Posterior cingulate gyrus (tissue), 11 donors: Measurements from ENCODE around the gene KPNB1.

ENCODE experiments used
- DNase-seq, 10 donors: peaks; one replicate each; pipeline versions ENCODE4 v3.0.0 to v3.0.0-alpha.2; 2020 to 2021; ENCODE audit warnings: mixed read lengths in 3 of 10
- intact Hi-C: fragments of 100-400 bp; cut with DNase I; formaldehyde crosslinking; loops from one replicate; pipeline ENCODE4 v1.15.1; 2023

Gene KPNB1

DNA sequence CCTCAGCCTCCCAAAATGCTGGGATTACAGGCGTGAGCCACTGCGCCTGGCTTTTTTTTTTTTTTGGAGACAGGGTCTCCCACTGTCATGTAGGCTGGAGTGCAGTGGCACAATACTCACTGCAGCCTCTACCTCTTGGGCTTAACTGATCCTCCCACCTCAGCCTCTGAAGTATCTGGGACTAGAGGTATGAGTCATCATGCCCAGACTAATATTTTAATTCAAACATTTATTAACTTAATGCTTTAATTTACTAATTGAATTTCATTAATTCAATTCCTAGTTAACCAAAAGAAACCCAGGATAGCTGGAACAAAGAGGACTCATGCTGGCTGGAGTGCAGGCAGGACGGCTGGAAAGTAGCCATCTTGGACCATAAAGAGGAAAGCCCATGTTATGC lies 14.0 kb upstream of the KPNB1 start:
- intact Hi-C loops, result no loop called here
- DNase-seq, result no peak

DNA sequence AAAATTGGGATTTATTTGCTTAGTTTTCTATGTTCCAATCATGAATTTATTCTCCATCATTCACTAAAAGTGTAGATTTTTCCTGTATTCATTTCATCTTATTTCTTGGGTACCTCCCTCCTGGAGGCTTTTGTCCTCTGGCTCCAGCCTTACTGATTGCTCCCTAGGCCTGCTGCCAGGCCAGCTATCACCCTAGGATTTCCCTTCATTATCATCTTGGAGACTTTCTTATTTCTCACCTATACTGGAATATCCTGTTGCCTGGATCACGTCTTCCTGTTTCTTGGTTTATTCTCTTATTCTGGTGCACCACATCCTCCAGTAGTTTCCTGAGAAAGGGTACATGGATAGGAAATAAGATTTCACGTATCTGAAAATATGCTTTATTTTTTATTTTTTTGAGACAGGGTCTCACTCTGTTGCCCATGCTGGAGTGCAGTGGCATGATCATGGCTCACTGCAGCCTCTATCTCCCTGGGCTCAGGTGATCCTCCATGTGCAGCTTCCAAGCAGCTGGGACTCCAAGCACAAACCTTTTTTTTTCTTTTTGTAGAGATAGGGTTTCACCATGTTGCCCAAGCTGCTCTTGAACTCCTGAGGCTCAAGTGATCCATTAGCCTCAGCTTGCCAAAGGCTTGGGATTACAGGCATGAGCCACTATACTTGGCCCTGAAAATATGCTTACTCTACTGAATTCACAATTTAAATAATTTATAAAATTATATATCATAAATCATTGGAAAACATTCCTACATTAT lies 13.3 kb upstream of the KPNB1 start:
- DNase-seq, result no peak
- intact Hi-C loops, result no loop called here

DNA sequence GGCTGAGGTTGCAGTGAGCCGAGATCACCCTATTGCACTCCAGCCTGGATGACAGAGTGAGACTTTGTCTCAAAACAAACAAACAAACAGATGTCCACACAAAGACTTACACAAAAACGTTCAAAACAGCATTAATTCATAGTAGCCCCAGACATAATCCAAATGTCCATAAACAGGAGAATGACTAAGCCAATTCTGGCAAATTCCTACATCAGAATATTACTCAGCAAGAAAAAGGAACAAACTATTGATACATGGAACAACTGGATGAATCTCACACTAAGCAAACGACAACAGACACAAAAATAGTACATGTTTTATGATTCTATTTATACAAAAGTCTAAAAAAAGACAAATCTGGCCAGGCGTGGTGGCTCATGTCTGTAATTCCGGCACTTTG lies 10.8 kb upstream of the KPNB1 start:
- intact Hi-C loops, result no loop called here
- DNase-seq, result no peak

DNA sequence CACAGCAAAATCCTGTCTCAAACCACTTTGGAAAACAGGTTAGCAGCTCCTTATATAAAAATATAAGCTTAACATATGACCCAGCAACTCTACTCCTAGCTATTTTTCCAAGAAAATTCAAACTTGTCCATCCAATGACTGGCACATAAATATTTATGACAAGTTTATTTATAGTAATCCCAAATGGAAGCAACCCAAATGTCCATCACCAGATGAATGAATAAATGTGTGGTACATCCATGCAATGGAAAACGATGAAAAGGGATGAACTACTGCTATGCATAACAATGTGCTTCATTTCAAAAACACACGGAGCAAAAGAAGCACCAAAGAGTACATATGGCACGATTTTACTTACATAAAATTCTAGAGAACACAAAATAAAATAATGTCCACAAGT lies 9.6 kb upstream of the KPNB1 start:
- intact Hi-C loops, result no loop called here
- no peak for DNase-seq

DNA sequence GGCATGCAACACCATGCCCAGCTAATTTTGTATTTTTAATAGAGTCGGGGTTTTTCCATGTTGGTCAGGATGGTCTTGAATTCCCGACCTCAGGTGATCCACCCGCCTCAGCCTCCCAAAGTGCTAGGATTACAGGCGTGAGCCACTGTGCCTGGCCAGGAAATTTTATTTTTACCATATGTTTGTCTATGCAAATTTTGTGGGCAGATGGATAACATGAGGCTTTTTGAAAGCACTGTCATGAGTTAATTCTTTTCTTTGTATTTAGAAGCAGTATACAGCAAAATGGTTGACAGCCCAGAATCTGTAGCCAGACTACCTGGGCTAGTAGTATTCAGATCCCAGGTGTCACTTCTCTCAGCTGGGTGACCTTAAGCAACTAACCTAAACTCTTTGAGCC lies 8.5 kb upstream of the KPNB1 start:
- no peak for DNase-seq
- intact Hi-C loops, result no loop called here

DNA sequence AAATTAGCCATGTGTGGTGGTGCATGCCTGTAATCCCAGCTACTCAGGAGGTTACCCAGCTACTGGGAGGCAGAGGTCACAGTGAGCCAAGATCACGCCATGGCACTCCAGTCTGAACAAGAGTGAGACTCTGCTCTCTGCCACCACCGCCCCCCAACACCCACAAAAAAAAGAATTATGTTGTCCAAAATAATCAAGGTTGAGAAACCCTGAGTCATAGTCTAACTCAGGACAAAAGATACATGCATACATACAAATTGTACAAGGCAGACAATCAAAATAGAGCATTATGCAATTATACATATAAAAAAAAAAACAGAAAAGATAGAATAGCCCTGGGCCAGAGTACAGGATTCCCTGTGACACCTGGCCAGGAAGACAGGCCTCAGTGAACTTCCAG lies 6.6 kb upstream of the KPNB1 start:
- intact Hi-C loops, result no loop called here
- no peak for DNase-seq

DNA sequence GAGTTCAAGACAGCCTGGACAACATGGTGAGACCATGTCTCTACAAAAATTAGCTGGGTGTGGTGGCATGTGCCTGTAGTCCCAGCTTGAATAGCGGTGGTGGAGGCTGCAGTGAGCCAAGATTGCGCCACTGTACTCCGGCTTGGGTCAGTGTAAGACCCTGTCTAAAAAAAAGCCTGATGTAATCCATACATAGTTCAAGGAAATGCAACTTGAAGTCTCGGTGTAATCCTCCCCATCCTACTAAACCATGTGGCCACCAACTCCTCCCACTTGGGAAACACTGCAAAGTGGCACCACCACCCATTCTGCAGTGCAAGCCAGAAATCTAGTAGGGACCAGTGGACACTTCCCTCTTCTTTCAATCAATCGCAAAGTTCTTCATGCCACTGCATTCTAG lies 5.4 kb upstream of the KPNB1 start:
- intact Hi-C loops, result no loop called here
- DNase-seq, result no peak

DNA sequence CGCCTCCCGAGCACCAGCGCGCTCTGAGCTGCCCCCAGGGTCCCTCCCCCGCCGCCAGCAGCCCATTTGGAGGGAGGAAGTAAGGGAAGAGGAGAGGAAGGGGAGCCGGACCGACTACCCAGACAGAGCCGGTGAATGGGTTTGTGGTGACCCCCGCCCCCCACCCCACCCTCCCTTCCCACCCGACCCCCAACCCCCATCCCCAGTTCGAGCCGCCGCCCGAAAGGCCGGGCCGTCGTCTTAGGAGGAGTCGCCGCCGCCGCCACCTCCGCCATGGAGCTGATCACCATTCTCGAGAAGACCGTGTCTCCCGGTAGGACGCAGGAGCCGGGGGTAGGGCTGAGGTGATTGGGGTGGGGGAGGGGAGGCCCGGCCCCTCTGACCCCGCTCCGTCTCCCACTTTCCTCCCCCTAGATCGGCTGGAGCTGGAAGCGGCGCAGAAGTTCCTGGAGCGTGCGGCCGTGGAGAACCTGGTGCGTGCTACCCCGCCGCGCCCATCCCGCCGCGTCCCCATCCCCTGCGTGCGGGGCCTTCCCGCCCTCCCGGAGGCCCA lies 329 bp downstream of the KPNB1 start:
- DNase-seq, result peak in 2 of 10 donors; percentile 17 to 39
- intact Hi-C loops, result no loop called here

DNA sequence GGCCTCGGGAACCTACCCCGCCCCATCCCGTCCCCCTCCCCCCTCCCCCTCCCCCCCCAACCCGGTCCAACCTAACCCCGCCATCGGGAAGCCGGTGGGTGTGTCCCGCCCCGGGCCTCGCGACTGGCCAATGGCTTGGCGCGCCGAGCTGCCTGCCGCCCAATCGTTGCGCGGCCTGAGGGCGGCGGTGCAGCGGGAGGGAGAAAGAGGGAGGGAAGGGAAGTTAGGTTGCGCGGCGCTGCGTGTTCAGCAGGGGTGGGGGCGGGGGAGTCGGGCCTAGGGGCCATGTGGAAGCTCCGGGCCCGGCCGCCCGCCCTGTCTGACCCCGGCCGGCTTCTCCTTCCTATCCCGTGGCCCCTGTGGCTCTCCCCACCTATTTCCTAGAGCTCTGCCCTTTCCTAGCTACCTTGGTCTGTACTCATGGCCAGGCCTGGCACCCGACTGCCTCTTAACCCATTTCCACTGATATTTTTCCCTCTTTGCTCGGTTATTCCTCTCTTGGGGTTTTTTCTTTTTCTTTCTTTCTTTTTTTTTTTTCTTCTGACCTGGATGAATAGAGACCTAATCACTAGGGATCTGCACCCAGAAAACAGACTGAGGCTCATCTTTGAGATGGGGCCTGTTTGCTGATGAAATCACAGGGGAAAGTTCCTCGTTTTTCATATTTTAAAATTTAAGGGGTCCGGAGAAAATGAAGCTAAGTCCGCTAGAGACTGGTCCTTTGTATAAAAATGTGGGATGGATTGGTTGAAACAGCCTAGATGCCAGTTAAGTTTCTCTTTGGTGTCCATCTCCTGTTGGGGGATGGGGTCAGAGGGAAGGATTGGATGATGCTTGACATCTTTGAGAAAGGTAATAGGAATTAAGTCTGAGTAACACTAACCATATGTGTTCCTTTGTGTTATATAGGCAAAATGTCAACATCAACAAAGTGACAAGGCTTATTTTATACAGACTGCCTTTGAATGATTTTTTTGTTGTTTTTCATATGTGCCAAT lies 1.1 kb downstream of the KPNB1 start:
- intact Hi-C loops, result no loop called here
- peak; percentile 88 to 99 (median 94) for DNase-seq

DNA sequence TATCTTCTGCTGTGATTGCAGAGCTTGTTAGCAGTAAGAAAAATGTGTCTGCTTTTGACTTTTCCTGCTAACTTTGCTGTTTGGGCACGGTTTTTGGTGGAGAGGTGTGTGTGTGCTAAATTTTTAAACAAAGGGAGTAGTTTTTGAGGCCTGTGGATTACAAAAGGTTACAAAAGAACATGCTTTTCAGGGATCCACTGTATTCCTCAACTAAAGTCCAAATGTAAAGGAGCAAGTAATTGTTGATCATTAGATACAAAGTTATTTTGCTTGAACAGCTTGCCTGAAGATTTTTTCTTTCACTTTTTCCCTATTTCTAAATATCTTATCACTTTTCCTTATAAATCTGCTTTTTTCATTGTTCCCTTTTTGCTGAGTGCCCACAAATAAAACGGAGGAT lies 2.0 kb downstream of the KPNB1 start:
- intact Hi-C loops, result no loop called here
- DNase-seq, result no peak

DNA sequence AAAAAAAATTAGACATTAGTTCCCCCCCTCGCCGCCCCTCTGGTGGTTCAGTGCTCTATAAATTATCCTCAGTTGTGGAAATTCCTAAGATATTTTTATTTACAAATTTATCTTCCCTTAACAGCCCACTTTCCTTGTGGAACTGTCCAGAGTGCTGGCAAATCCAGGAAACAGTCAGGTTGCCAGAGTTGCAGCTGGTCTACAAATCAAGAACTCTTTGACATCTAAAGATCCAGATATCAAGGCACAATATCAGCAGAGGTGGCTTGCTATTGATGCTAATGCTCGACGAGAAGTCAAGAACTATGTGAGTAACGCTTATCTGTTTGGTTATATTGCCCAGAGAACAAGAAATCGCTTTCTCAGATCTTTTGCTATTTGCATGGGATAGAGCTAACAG lies 2.9 kb downstream of the KPNB1 start:
- intact Hi-C loops, result no loop called here
- DNase-seq, result no peak

DNA sequence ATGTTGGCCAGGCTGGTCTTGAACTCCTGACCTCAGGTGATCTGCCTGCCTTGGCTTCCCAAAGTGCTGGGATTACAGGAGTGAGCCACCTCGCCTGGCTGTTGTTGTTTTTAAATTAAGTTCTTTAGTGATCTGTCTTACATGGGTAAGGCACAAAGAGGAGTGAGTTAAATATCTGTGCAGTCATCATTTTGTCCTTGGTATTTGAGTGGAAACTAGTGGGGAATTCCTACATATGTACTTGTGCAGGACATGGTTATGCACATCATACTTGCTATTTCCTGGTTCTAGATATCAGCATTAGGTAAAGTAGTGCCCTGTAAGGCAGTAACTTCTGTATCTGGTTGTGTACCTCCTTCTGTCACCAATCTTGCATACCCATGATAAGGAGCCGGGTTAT lies 3.7 kb downstream of the KPNB1 start:
- intact Hi-C loops, result no loop called here
- DNase-seq, result no peak

DNA sequence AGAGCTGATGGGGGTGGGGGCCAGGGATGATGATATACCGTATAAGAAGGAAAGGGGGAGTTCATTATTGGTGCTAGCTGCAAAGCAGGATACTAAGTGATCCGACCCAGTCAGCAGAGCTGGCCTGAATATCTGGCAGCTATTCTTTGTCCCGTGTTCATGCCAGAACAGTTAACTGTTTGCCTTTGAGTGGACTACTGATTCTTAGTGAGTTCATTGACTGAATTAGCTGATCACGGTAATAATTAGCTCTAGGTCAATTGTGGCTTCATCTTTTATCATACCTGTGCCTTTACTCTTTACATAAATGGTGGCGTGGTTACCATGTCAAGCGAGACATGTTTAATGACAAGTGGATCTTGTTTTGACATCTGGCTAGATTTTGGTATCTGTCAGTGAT lies 5.3 kb downstream of the KPNB1 start:
- intact Hi-C loops, result no loop called here
- no peak for DNase-seq

DNA sequence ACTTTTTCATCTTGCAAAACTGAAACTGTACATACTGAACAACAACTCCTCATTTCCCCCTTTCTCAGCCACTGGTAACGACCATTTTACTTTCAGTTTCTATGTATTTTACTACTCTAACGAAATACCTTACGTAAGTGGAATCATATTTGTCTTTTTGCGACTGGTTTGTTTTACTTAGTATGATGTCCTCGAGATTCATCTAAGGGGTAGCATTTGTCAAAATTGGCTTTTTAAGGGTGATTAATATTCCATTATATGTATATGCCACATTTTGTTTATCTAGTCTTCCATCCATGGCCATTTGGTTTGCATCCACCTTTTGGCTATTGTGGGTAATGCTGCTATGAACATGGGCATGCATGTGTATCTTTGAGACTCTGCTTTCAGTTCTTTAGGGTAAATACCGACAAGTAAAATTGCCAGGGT lies 10.4 kb downstream of the KPNB1 start:
- intact Hi-C loops, result loop anchor here (5.0 kb wide), 2 partner anchors 82 to 132 kb away; no protein-coding TSS in a partner anchor

DNA sequence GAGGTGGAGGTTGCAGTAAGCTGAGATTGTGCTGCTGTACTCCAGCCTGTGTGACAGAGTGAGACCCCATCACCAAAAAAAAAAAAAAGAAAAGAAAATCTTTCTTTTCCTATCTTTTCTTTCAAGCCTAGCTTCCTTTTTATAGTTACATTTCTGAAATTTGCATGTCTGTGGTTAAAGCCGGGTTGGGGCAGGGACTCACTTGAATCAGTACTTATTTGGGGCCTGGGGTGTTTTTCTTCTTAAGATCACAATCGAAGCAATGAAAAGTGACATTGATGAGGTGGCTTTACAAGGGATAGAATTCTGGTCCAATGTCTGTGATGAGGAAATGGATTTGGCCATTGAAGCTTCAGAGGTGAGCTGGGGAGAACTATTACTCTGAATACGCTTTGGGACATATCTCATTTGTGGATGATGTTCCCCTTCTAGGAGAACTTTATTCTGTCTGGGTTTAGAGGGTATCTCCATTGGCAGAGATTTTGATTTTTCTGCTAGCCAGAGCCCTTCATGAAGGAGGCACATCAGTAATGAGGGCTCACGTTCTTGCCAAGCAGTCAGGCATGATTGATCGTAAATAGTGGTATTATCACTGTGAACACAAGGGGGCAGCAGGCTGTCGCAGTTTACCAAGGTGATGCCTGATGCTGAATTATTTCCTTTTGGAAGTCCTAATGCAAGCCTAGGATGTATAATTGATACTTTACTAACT lies 14.3 kb downstream of the KPNB1 start:
- DNase-seq, result peak in 6 of 10 donors; percentile 25 to 90 (median 58)
- intact Hi-C loops, result loop anchor here (5.0 kb wide), 2 partner anchors 78 to 128 kb away; no protein-coding TSS in a partner anchor

More for the DNA sequence above, 10.4 kb downstream of the KPNB1 start:
- no peak for DNase-seq

DNA sequence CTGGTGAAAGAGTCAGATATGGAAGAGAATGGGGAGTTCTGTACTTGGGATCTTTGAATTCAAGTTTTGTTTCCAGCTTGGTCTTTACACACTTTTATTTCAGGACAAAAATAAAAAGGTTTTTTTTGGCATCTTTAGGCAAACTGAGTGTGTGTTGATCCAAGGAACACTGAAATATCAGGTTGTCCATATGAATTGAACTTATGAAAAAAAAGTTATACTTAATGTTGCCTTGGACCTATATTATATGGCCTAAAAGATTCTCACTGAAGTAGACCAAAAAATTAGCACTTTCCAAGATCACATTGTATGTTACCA lies 14.9 kb downstream of the KPNB1 start:
- intact Hi-C loops, result loop anchor here (5.0 kb wide), 2 partner anchors 78 to 128 kb away; no protein-coding TSS in a partner anchor
- no peak for DNase-seq

DNA sequence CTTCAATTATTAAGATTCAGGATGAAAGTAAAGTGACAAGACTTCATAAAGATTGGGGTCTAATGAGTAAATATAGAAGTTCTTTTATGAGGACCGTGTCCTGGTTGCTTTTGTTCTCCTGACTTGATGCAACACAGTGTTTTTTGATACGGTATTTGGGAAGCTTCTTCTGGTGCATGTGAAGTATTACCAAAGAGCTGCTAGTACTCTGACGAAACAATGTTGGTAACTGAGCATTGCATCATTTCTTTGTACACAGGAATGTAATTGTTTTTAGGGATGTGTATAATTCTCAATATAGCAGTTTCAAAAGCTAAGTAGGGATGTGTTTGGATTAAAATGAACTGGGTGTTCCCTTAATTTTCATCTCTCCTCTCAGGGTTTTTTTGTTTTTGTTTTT lies 15.9 kb downstream of the KPNB1 start:
- intact Hi-C loops, result no loop called here

DNA sequence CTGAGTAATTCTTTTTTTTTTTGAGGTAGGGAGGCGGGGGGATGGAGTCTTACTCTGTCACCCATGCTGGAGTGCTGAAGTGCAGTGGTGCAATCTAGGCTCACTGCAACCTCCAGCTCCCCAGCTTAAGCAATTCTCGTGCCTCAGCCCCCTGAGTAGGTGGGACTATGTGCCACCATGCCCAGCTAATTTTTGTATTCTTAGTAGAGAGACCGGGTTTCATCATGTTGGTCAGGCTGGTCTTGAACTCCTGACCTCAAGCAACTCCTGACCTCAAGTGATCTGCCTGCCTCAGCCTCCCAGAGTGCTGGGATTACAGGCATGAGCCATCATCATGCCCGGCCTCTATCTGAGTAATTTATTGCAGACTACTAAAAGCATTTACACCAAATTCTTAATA lies 19.4 kb downstream of the KPNB1 start:
- intact Hi-C loops, result no loop called here
- DNase-seq, result no peak

More for the DNA sequence above, 15.9 kb downstream of the KPNB1 start:
- no peak for DNase-seq

DNA sequence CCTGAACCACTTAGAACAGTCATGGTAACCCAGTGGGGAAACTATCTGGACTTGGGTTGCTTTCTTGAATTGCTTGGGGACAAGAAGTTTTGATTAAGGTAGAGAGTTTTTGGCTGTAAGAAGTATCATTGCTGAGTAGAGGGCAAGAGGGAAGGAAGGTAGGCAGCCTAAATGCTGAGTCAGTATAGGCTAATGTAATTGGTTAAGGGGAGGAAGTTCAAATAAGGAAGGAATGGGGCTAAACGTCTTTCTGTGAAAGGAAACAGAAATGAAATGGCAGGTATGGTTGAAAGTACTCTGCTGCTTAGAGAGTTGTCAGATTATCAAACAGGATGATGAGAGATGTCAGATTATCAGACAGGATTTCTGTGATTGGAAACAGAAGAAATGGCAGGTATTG lies 20.3 kb downstream of the KPNB1 start:
- no peak for DNase-seq
- intact Hi-C loops, result no loop called here

DNA sequence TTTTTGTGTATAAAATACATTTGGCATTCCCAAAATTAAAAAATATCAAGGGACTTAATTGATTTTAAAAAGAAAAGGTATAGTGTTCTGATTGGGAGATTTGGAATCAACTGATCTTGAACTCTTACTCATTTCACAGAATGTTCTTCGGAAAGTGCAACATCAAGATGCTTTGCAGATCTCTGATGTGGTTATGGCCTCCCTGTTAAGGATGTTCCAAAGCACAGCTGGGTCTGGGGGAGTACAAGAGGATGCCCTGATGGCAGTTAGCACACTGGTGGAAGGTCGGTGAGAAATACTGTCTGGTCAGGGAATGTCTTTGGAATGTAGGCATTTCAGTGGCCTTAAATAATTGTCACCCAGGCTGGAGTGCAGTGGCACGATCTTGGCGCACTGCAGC lies 24.8 kb downstream of the KPNB1 start:
- no peak for DNase-seq
- intact Hi-C loops, result no loop called here
